Medulla oblongata (tissue), 1 donor: ENCODE measurements around the gene CHMP3.
A peak's percentile ranks its signal among the peaks of the same experiment; 100 is the strongest.

Experiments used
- DNase-seq: peaks from one replicate; pipeline ENCODE4 v3.0.0-alpha.2; 2015; ENCODE audit errors: extremely low spot score

Gene CHMP3

GRCh38 chr2:86466306-86466705, 96.9 kb downstream of the CHMP3 start:
- DNase-seq: no peak

GRCh38 chr2:86464652-86465051, 98.6 kb downstream of the CHMP3 start:
- DNase-seq: peak; percentile 39

GRCh38 chr2:86461042-86461743, 102.0 kb downstream of the CHMP3 start:
- DNase-seq: no peak

- no peak for DNase-seq
These were observed 108.1 kb downstream of the CHMP3 start for GRCh38 chr2:86455181-86455580.

GRCh38 chr2:86454238-86454637, 109.0 kb downstream of the CHMP3 start:
- no peak for DNase-seq

- peak; percentile 30 for DNase-seq
These were observed 109.4 kb downstream of the CHMP3 start for GRCh38 chr2:86453836-86454235.
